Ovary (tissue), 9 donors: ENCODE measurements around the gene FNBP1. TPM values are rescaled to one million over a fixed set of nuclear protein-coding genes. Genes with fewer than 3 reads are reported as not detected.

Source experiments
- DNase-seq, 5 donors: peaks; one replicate each; pipeline ENCODE4 v3.0.0-alpha.2; 2019 to 2020
- H3K27ac ChIP-seq, 2 donors: fragments of 200-600 bp; one replicate each; pipeline versions ENCODE4 v1.5.1 to v1.8.0; 2019 to 2022
- H3K27me3 ChIP-seq: fragments of 200-600 bp; one replicate; pipeline ENCODE4 v1.8.0; 2022
- H3K36me3 ChIP-seq: fragments of 200-600 bp; sonication (generic); one replicate; pipeline ENCODE4 v1.5.1; 2019
- H3K4me1 ChIP-seq: one replicate; pipeline ENCODE4 v1.8.1; 2013; ENCODE audit warnings: mild to moderate bottlenecking, moderate library complexity; ENCODE audit not compliant: insufficient read depth
- H3K4me3 ChIP-seq: fragments of 200-600 bp; sonication (generic); one replicate; pipeline ENCODE4 v1.5.1; 2017
- H3K9me3 ChIP-seq, 2 donors: fragments of 200-600 bp in 1 of 2; sonication (generic) in 1 of 2; one replicate each; pipeline versions ENCODE4 v1.5.1 to v1.8.1; 2013 to 2019; ENCODE audit warnings: mild to moderate bottlenecking in 1 of 2, moderate library complexity in 1 of 2
- CTCF ChIP-seq, 3 donors: fragments of 450-650 bp in 2 of 3; fragments of 200-600 bp in 1 of 3; IDR thresholded peaks; one replicate each; pipeline versions ENCODE4 v1.5.1 to v1.8.0; 2016 to 2022; ENCODE audit warnings: antibody characterized with exemption in 3 of 3, mild to moderate bottlenecking in 1 of 3
- EP300 ChIP-seq: sonication (generic); formaldehyde crosslinking; IDR thresholded peaks from one replicate; pipeline ENCODE4 v1.6.1; 2017; ENCODE audit warnings: antibody characterized with exemption
- POLR2A ChIP-seq: fragments of 450-650 bp; IDR thresholded peaks from one replicate; pipeline ENCODE4 v1.6.1; 2017; ENCODE audit warnings: antibody characterized with exemption, mild to moderate bottlenecking, moderate library complexity
- WGBS, 3 donors: extraction: QIAGEN DNeasy Blood & Tissue Kit in 1 of 3; methylation state at CpG; one replicate each; pipeline versions ENCODE4 v1.1.5 to v1.1.7; 2013 to 2017; 5-methylcytosine and 5-hydroxymethylcytosine counted together
- intact Hi-C, 4 donors: fragments of 100-400 bp; cut with DNase I; formaldehyde crosslinking; loops; one replicate each; pipeline versions ENCODE4 v1.11.0 to v1.15.1; 2022 to 2023
- polyA plus RNA-seq, 2 donors: library from polyadenylated mRNA; stranded (reverse); fragments of 200-250 nt in 1 of 2; fragments of 350-450 nt in 1 of 2; fragmentation: Illumina TruSeq in 1 of 2; extraction: RNeasy Lipid Tissue Mini Kit (QIAGEN cat#74804) in 1 of 2; gene quantifications; one replicate each; pipeline ENCODE4 v1.2.3, GENCODE V29; 2013 to 2014
- total RNA-seq, 7 donors: library from RNA; depleted of rRNA in 2 of 7; stranded (reverse); fragments of >200 nt in 2 of 7; fragmentation: NEBNext Ultra II Directional in 3 of 7; extraction: Animal tissue kit (Norgen Biotek cat#: 25700) in 3 of 7; gene quantifications; one replicate each; pipeline versions ENCODE4 v1.1.0 to v1.2.4, GENCODE V29; 2016 to 2023
- donor health status: DM: no; HTN: no; CAD: no; lungs with moderate emphysema.
- donor health status: DM: no; HTN: no; CAD: no.
- donor health status: Bipolar disorder and iron deficiency.
- donor health status: DM: yes; HTN: yes; CAD: no.
- donor health status: DM: no; HTN: no; CAD: no.
- donor health status: DM: yes; HTN: yes; CAD: no.

Gene FNBP1
- total and polyA plus RNA-seq, 9 donors: 18.0 to 61.5 (median 49.0) TPM

- no peak for DNase-seq
- intact Hi-C loops: loop anchor here in 1 of 4 donors (5.0 kb wide), 1 partner anchor 1902 kb away; no protein-coding TSS in a partner anchor
- Histone ChIP-seq H3K4me3 (no peak overlapping the region), H3K4me1 (no peaks in the 10 kb centered on the region), H3K9me3 (no peaks in the 10 kb centered on the region), H3K27me3 (no peaks in the 10 kb centered on the region), H3K27ac (no peak overlapping the region), H3K36me3 (no peaks in the 10 kb centered on the region)
- no peak for TF ChIP-seq EP300
- no peak for TF ChIP-seq CTCF (IDR thresholded peaks at IDR 0.05)
- no peak for TF ChIP-seq POLR2A
- WGBS, 3 donors: 44 to 61% (median 58%) methylated on average over 3 of the region's 3 CpGs
Measured at GRCh38 chr9:129919277-129919676, 123.7 kb downstream of the FNBP1 start.

GRCh38 chr9:129918296-129918950 is 124.6 kb downstream of the FNBP1 start:
- Histone ChIP-seq H3K4me1 (no peaks in the 10 kb centered on the region), H3K36me3 (no peaks in the 10 kb centered on the region), H3K27me3 (no peaks in the 10 kb centered on the region), H3K9me3 (no peaks in the 10 kb centered on the region), H3K4me3 (no peak overlapping the region), H3K27ac (no peak overlapping the region)
- intact Hi-C loops: loop anchor here in 1 of 4 donors (5.0 kb wide), 1 partner anchor 1901 kb away; no protein-coding TSS in a partner anchor
- no peak for DNase-seq
- 95 to 96% (median 95%) methylated on average over 14 of the region's 14 CpGs for WGBS, 3 donors
- TF ChIP-seq CTCF (IDR thresholded peaks at IDR 0.05) (no peak), EP300 (no peak), POLR2A (no peak)

GRCh38 chr9:129916707-129917106 is 126.3 kb downstream of the FNBP1 start:
- Histone ChIP-seq H3K4me3 (no peak overlapping the region), H3K27ac (no peak overlapping the region), H3K27me3 (no peaks in the 10 kb centered on the region), H3K36me3 (no peaks in the 10 kb centered on the region), H3K4me1 (no peaks in the 10 kb centered on the region), H3K9me3 (no peaks in the 10 kb centered on the region)
- intact Hi-C loops: loop anchor here in 1 of 4 donors (5.0 kb wide), 1 partner anchor 1899 kb away; no protein-coding TSS in a partner anchor
- TF ChIP-seq CTCF (IDR thresholded peaks at IDR 0.05) (no peak), POLR2A (no peak), EP300 (no peak)
- DNase-seq: no peak
- 93 to 96% (median 95%) methylated on average over 7 of the region's 7 CpGs for WGBS, 3 donors

GRCh38 chr9:129914051-129914450 is 128.9 kb downstream of the FNBP1 start:
- Histone ChIP-seq H3K27ac (no peak overlapping the region), H3K27me3 (no peaks in the 10 kb centered on the region), H3K4me1 (no peaks in the 10 kb centered on the region), H3K36me3 (no peaks in the 10 kb centered on the region), H3K9me3 (no peaks in the 10 kb centered on the region), H3K4me3 (no peak overlapping the region)
- TF ChIP-seq POLR2A: no peak
- no peak for TF ChIP-seq CTCF (IDR thresholded peaks at IDR 0.05)
- TF ChIP-seq EP300: no peak
- WGBS, 3 donors: 95 to 97% (median 96%) methylated on average over 5 of the region's 5 CpGs
- intact Hi-C loops: no loop called here
- no peak for DNase-seq
